Body of pancreas (tissue), 4 donors: ENCODE data around the gene COL9A3. TPM values are rescaled to one million over a fixed set of nuclear protein-coding genes. Genes with fewer than 3 reads are reported as not detected.

Experiments
- ATAC-seq: fragments of 150-250 bp; one replicate; pipeline ENCODE4 v1.9.1; 2016
- DNase-seq, 4 donors: peaks; one replicate each; pipeline ENCODE4 v3.0.0-alpha.2; 2019
- H3K27ac ChIP-seq, 4 donors: fragments of 200-600 bp; sonication (generic); 1 replicate in 3 of 4; 2 replicates in 1 of 4; pipeline versions ENCODE4 v1.5.1 to v1.6.1; 2016 to 2019; ENCODE audit warnings: mild to moderate bottlenecking in 1 of 4, mixed read lengths in 1 of 4, moderate library complexity in 1 of 4
- H3K27me3 ChIP-seq, 2 donors: fragments of 200-600 bp; sonication (generic); one replicate each; pipeline ENCODE4 v1.6.0; 2016; ENCODE audit warnings: mild to moderate bottlenecking in 1 of 2
- H3K36me3 ChIP-seq, 2 donors: fragments of 200-600 bp; sonication (generic); replicated peaks in 1 of 2; 2 replicates each; pipeline ENCODE4 v1.5.1; 2016; ENCODE audit warnings: low read depth in 2 of 2; ENCODE audit not compliant: insufficient read depth in 1 of 2
- H3K4me1 ChIP-seq: fragments of 200-600 bp; sonication (generic); one replicate; pipeline ENCODE4 v1.6.0; 2016
- H3K4me3 ChIP-seq, 2 donors: fragments of 200-600 bp; sonication (generic); 1 replicate in 1 of 2; 2 replicates in 1 of 2; pipeline ENCODE4 v1.5.1; 2016 to 2019
- H3K9me3 ChIP-seq, 3 donors: fragments of 200-600 bp; sonication (generic); 1 replicate in 2 of 3; 2 replicates in 1 of 3; pipeline ENCODE4 v1.5.1; 2016
- POLR2A ChIP-seq, 3 donors: fragments of 450-650 bp; IDR thresholded peaks; one replicate each; pipeline ENCODE4 v1.6.1; 2016; ENCODE audit warnings: antibody characterized with exemption in 3 of 3, mild to moderate bottlenecking in 2 of 3
- WGBS, 2 donors: methylation state at CpG; one replicate each; pipeline ENCODE4 v1.1.5; 2017; 5-methylcytosine and 5-hydroxymethylcytosine counted together
- intact Hi-C: fragments of 100-400 bp; cut with DNase I; formaldehyde crosslinking; loops from one replicate; pipeline ENCODE4 v1.15.1; 2023
- total RNA-seq, 2 donors: library from RNA; depleted of rRNA; stranded (reverse); fragments of >200 nt; gene quantifications; one replicate each; pipeline ENCODE4 v1.1.0, GENCODE V29; 2016
- TF ChIP-seq, protein P1 (sequence below), 7 experiments: fragments of 450-650 bp in 4 of 7; fragments of 200-600 bp in 3 of 7; sonication (generic) in 3 of 7; IDR thresholded peaks; one replicate each; pipeline ENCODE4 v1.5.1; 2016 to 2019; ENCODE audit warnings: antibody characterized with exemption in 7 of 7

COL9A3 gene
- total RNA-seq, 2 donors from 2014 or later: 25.2 to 69.5 TPM

DNA sequence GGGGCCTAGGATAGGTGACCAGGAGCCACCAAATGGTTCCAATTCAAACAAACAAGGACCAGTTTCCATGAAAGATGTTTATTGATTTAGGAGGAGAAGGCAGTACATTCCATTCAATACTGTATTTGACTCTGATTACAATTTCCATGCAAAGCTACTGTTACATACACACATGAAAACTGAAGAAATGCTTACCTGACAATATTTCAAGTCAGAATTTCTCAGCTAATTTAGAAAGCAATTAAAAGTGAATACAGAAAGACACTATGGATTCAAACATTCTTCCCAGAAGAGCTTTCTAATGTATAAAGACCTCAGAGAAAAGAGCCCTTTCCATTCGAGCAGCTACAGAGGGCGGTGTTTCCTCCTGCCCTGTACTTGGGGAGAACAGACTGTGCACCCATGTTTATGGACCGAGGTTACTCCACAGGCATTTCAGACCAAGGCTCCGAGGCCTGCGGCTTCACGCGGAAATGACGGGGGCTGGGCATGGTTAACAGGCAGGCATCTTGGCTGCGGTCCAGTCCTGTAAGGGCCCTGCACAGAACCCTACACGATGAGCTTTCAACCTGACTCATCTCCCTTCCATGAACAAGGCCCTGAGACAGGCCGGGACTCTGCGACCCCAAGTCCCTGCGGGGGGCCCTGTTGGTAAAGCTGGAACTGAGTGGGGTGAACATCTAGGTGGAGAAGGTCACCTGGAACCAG is 70.5 kb downstream of the COL9A3 start:
- DNase-seq: peak; percentile 45 to 67 (median 65)
- peaks cover 6 to 27% of the 10 kb centered on the region in 2 donors for H3K36me3 ChIP-seq
- peak; percentile 24 for ATAC-seq

DNA sequence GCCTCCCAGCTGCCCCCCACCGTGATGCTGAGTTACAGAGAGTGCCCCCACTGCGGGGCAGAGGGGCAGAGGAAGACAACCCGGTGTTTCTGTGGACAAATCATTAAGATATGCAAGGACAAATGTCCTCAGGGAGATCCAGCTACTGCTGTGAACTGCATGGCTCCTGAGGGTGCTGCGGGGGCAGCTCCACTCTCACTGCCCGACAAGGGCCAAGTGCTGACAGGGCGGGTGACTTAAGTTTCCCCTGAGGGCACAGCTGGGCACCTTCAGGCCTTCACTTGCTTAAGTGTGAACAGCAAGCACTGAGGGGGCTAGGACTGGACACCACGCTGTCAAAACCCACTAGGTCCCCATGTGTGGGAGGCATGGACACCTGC is 71.0 kb downstream of the COL9A3 start:
- Histone ChIP-seq H3K4me3 (no peak overlapping the region), H3K9me3 (no peaks in the 10 kb centered on the region), H3K4me1 (peaks cover 10% of the 10 kb centered on the region), H3K27me3 (no peaks in the 10 kb centered on the region), H3K36me3 (peaks cover 6 to 32% of the 10 kb centered on the region in 2 donors), H3K27ac (peak overlapping the region in 1 of 4 donors; percentile 7)
- DNase-seq (no peak), ATAC-seq (no peak)
- intact Hi-C loops: no loop called here
- TF ChIP-seq POLR2A (IDR thresholded peaks at IDR 0.05): no peak
- TF ChIP-seq, protein P1, sequence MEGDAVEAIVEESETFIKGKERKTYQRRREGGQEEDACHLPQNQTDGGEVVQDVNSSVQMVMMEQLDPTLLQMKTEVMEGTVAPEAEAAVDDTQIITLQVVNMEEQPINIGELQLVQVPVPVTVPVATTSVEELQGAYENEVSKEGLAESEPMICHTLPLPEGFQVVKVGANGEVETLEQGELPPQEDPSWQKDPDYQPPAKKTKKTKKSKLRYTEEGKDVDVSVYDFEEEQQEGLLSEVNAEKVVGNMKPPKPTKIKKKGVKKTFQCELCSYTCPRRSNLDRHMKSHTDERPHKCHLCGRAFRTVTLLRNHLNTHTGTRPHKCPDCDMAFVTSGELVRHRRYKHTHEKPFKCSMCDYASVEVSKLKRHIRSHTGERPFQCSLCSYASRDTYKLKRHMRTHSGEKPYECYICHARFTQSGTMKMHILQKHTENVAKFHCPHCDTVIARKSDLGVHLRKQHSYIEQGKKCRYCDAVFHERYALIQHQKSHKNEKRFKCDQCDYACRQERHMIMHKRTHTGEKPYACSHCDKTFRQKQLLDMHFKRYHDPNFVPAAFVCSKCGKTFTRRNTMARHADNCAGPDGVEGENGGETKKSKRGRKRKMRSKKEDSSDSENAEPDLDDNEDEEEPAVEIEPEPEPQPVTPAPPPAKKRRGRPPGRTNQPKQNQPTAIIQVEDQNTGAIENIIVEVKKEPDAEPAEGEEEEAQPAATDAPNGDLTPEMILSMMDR (IDR thresholded peaks at IDR 0.05): no peak
- WGBS, 2 donors: 83 to 92% methylated on average over 4 to 7 of the region's 7 CpGs

More for the DNA sequence above, 70.5 kb downstream of the COL9A3 start:
- H3K4me1 ChIP-seq: peaks cover 10% of the 10 kb centered on the region
- no peaks in the 10 kb centered on the region for H3K9me3 ChIP-seq
- H3K4me3 ChIP-seq: no peak overlapping the region
- TF ChIP-seq, protein P1 (IDR thresholded peaks at IDR 0.05): no peak
- no peak for TF ChIP-seq POLR2A (IDR thresholded peaks at IDR 0.05)
- no peaks in the 10 kb centered on the region for H3K27me3 ChIP-seq
- peak overlapping the region in 2 of 4 donors; percentile 7 to 10 for H3K27ac ChIP-seq
- WGBS, 2 donors: 56 to 65% methylated on average over 9 to 13 of the region's 13 CpGs
- intact Hi-C loops: no loop called here

DNA sequence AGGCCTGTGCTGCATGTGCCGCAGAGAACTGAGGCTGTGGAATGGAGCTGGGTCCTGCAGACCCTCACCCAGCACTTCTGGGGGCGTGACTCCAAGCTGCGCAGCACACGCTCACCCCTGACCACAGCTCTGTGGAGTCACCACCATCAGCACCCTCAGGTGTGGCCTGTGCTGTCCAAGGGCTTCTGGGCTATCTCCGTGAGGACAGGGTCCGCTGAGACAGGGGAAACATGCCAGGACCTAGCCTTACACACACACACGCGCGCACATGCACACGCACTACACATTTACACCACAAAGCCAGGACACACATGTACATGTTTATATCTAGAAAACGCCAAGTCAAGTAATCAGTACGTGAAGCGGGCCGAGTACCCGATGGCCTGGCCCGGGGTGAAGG is 71.6 kb downstream of the COL9A3 start:
- no peak for TF ChIP-seq POLR2A (IDR thresholded peaks at IDR 0.05)
- TF ChIP-seq, protein P1 (IDR thresholded peaks at IDR 0.05): no peak
- H3K4me3 ChIP-seq: no peak overlapping the region
- no peaks in the 10 kb centered on the region for H3K9me3 ChIP-seq
- no peaks in the 10 kb centered on the region for H3K27me3 ChIP-seq
- ATAC-seq (no peak), DNase-seq (no peak)
- WGBS, 2 donors: 94 to 97% methylated on average over 10 to 16 of the region's 16 CpGs
- intact Hi-C loops: no loop called here
- H3K36me3 ChIP-seq: peaks cover 6 to 37% of the 10 kb centered on the region in 2 donors
- H3K4me1 ChIP-seq: peaks cover 10% of the 10 kb centered on the region
- H3K27ac ChIP-seq: no peak overlapping the region

DNA sequence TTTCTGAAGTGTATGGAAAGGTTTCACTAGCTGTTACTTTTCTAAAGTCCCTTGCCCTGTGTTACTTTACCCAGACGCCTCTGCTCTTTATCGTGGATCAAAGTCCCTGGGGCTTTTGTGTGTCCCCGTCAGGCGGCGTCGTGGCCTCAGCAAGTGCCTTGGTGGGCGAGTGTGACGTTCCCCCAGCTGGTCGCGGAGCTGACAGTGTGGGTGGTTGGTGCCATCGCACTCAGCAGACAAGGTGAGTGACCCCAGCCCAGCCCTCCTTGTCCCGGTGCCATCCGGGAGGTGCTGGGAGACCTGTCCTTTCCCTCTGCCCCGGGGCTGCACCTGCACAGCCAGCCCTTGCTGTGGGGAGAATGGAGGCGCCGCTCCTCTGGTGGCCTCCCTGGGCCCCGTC is 72.1 kb downstream of the COL9A3 start:
- no peaks in the 10 kb centered on the region for H3K27me3 ChIP-seq
- no peak overlapping the region for H3K27ac ChIP-seq
- DNase-seq: no peak
- TF ChIP-seq, protein P1 (IDR thresholded peaks at IDR 0.05): no peak
- no peak for TF ChIP-seq POLR2A (IDR thresholded peaks at IDR 0.05)
- H3K9me3 ChIP-seq: no peaks in the 10 kb centered on the region
- ATAC-seq: no peak
- H3K4me3 ChIP-seq: no peak overlapping the region
- H3K4me1 ChIP-seq: peaks cover 10% of the 10 kb centered on the region
- intact Hi-C loops: no loop called here
- WGBS, 2 donors: 96 to 97% methylated on average over 10 to 17 of the region's 17 CpGs
- peaks cover 11 to 42% of the 10 kb centered on the region in 2 donors for H3K36me3 ChIP-seq

DNA sequence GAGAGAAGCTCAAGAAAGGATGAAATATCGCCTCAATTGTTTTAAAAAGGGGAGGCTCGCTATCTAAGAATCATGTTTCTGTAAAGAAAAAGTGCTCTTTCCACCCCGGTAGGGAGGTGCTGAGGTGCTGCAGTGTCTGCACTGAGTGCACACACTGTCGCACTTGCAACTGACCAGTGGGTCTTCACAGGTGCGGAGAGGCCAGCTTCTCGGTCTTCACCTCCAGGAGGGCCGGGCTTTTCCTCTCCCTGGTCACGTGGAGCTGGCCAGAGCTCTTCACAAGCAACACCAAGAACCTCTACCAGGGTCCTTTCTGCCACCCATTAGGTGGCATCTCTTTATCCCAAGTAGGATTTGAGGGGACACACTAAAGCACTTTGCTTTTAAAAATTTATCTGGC is 72.6 kb downstream of the COL9A3 start:
- Histone ChIP-seq H3K9me3 (no peaks in the 10 kb centered on the region), H3K27ac (no peak overlapping the region), H3K4me1 (peaks cover 10% of the 10 kb centered on the region), H3K36me3 (peaks cover 16 to 46% of the 10 kb centered on the region in 2 donors), H3K27me3 (no peaks in the 10 kb centered on the region), H3K4me3 (no peak overlapping the region)
- DNase-seq: no peak
- ATAC-seq: no peak
- intact Hi-C loops: no loop called here
- WGBS, 2 donors: 93 to 97% methylated on average over 8 of the region's 8 CpGs
- TF ChIP-seq, protein P1 (IDR thresholded peaks at IDR 0.05): no peak
- no peak for TF ChIP-seq POLR2A (IDR thresholded peaks at IDR 0.05)
